Loucy (cell line): ENCODE results near the gene ADAM20.
A peak's percentile ranks its signal among the peaks of the same experiment; 100 is the strongest.

ENCODE experiments used
- H2AFZ ChIP-seq: fragments of 200-600 bp; sonication (generic); 2 replicates; pipeline ENCODE4 v1.6.0; 2016; ENCODE audit warnings: antibody characterized with exemption, mild to moderate bottlenecking, low read length, moderate library complexity
- H3F3A ChIP-seq: fragments of 200-600 bp; 2 replicates; pipeline ENCODE4 v1.6.0; 2016; ENCODE audit warnings: antibody characterized with exemption, low read depth, mild to moderate bottlenecking
- H3K27me3 ChIP-seq: fragments of 200-600 bp; sonication (generic); 2 replicates; pipeline ENCODE4 v1.6.1; 2014; ENCODE audit warnings: low read length, mild to moderate bottlenecking; ENCODE audit not compliant: insufficient read depth, poor library complexity, severe bottlenecking
- H3K36me3 ChIP-seq: fragments of 200-600 bp; sonication (generic); 2 replicates; pipeline ENCODE4 v1.6.1; 2016; ENCODE audit warnings: low read length; ENCODE audit not compliant: insufficient read depth
- H3K4me1 ChIP-seq: fragments of 200-600 bp; sonication (generic); 2 replicates; pipeline ENCODE4 v1.5.1; 2014; ENCODE audit warnings: low read length, mild to moderate bottlenecking; ENCODE audit not compliant: insufficient read depth, poor library complexity, severe bottlenecking
- H3K4me2 ChIP-seq: fragments of 200-600 bp; sonication (generic); 2 replicates; pipeline ENCODE4 v1.6.0; 2014; ENCODE audit warnings: antibody characterized with exemption, low read length, low read depth, mild to moderate bottlenecking; ENCODE audit not compliant: poor library complexity, severe bottlenecking
- H3K4me3 ChIP-seq: fragments of 200-600 bp; sonication (generic); 2 replicates; pipeline ENCODE4 v1.5.1; 2014; ENCODE audit warnings: low read length, mild to moderate bottlenecking, mixed read lengths; ENCODE audit not compliant: poor library complexity, severe bottlenecking
- H3K79me2 ChIP-seq: fragments of 200-600 bp; sonication (generic); 2 replicates; pipeline ENCODE4 v1.6.1; 2014; ENCODE audit warnings: low read length; ENCODE audit not compliant: insufficient read depth
- H3K9ac ChIP-seq: fragments of 200-600 bp; sonication (generic); 2 replicates; pipeline ENCODE4 v1.6.0; 2014; ENCODE audit warnings: mild to moderate bottlenecking, low read depth, low read length, moderate library complexity; ENCODE audit not compliant: poor library complexity, severe bottlenecking
- H3K9me2 ChIP-seq: fragments of 200-600 bp; sonication (generic); replicated peaks from 2 replicates; pipeline ENCODE4 v1.6.1; 2016; ENCODE audit warnings: low read depth, low read length, mixed read lengths
- H3K9me3 ChIP-seq: fragments of 200-600 bp; sonication (generic); 2 replicates; pipeline ENCODE4 v1.6.1; 2014; ENCODE audit warnings: mild to moderate bottlenecking, antibody characterized with exemption, low read length, low read depth; ENCODE audit not compliant: insufficient read depth
- H4K20me1 ChIP-seq: fragments of 200-600 bp; sonication (generic); 2 replicates; pipeline ENCODE4 v1.6.0; 2014; ENCODE audit warnings: antibody characterized with exemption, low read length, mild to moderate bottlenecking; ENCODE audit not compliant: insufficient read depth, poor library complexity, severe bottlenecking
- CTCF ChIP-seq: fragments of 200-600 bp; sonication (generic); conservative IDR thresholded peaks from 2 replicates; pipeline ENCODE4 v1.5.1; 2014; ENCODE audit warnings: mild to moderate bottlenecking, antibody characterized with exemption, low read length
- EZH2phosphoT487 ChIP-seq: fragments of 200-600 bp; IDR thresholded peaks from 2 replicates; pipeline ENCODE4 v1.6.1; 2018; ENCODE audit warnings: antibody characterized with exemption, mild to moderate bottlenecking, moderate library complexity, borderline replicate concordance

The ADAM20 gene

DNA sequence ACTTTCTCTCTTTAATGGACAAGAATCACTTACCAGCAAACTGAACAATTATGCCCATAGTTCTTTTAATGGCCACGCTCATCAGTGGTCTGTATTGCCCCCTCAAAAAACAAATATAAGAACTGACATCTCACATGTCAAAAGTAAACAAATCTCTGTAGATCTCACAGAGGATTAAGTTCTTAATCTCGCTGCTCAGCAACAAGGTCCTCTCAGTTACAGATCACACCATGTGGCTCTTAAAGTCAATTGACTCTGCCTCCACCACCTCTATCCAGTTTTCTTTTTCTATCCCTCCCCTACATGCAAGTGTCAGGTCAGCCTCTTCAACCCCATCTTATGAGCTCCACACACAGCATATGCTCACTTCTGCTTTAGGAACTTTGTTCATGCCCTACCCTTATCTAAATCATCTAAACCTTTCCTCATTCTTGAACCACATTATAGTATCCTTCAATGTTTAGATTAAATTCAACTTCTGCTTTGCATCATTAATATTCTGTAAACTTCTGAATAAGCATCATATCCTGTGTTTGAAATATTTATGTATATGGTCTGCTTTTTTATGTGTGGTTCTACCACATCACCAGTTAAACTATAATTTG lies 7.2 kb downstream of the ADAM20 start:
- Histone ChIP-seq H3K79me2 (no peaks in the 10 kb centered on the region), H3K9me2 (no peaks in the 10 kb centered on the region), H3K4me1 (peaks cover 15% of the 10 kb centered on the region), H2AFZ (no peak overlapping the region), H3K4me2 (no peak overlapping the region), H3F3A (no peaks in the 10 kb centered on the region), H3K9ac (no peak overlapping the region), H3K9me3 (peaks cover 5% of the 10 kb centered on the region; the same call in 1 of the 2 replicates), H3K4me3 (no peak overlapping the region), H3K36me3 (no peaks in the 10 kb centered on the region), H3K27me3 (no peaks in the 10 kb centered on the region), H4K20me1 (no peaks in the 10 kb centered on the region)
- TF ChIP-seq EZH2phosphoT487 (no peak), CTCF (no peak)

DNA sequence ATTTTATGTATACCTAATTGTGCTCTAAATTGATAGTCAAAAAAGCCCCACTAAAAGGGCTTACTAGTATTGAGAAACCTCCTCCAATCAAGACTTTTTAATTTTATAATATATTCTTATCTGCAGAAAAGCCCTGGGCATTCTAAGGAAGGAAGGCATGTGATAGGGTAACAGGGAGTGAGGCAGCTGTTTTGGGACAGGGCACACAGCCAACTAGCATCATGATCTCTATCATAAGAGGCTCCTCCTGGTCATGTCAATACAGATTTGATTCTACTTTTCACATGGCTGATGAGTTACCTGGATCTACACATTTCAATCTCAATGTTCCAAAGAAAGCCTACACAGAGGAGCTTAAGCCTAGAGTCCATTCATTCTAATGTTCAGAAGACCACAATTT lies 9.1 kb downstream of the ADAM20 start:
- no peak overlapping the region for H2AFZ ChIP-seq
- H3K4me2 ChIP-seq = no peak overlapping the region
- H3K4me1 ChIP-seq = peaks cover 15% of the 10 kb centered on the region
- no peaks in the 10 kb centered on the region for H4K20me1 ChIP-seq
- no peaks in the 10 kb centered on the region for H3K9me3 ChIP-seq
- TF ChIP-seq EZH2phosphoT487 (no peak), CTCF (no peak)
- no peaks in the 10 kb centered on the region for H3K79me2 ChIP-seq
- H3K4me3 ChIP-seq = no peak overlapping the region
- no peaks in the 10 kb centered on the region for H3K36me3 ChIP-seq
- no peaks in the 10 kb centered on the region for H3F3A ChIP-seq
- no peaks in the 10 kb centered on the region for H3K9me2 ChIP-seq
- H3K9ac ChIP-seq = no peak overlapping the region
- H3K27me3 ChIP-seq = no peaks in the 10 kb centered on the region

GRCh38 chr14:70515811-70516210 lies 19.0 kb downstream of the ADAM20 start:
- no peak overlapping the region for H2AFZ ChIP-seq
- H3K4me1 ChIP-seq = peaks cover 38% of the 10 kb centered on the region
- H3K4me2 ChIP-seq = peak overlapping the region; percentile 79
- peaks cover 6% of the 10 kb centered on the region; the same call in 1 of the 2 replicates for H3K9me3 ChIP-seq
- H3K27me3 ChIP-seq = no peaks in the 10 kb centered on the region
- H3K79me2 ChIP-seq = no peaks in the 10 kb centered on the region
- no peak for TF ChIP-seq EZH2phosphoT487
- TF ChIP-seq CTCF = no peak
- no peaks in the 10 kb centered on the region for H3K36me3 ChIP-seq
- peak overlapping the region; percentile 74 for H3K9ac ChIP-seq
- H4K20me1 ChIP-seq = no peaks in the 10 kb centered on the region
- H3K9me2 ChIP-seq = no peaks in the 10 kb centered on the region
- 0 out of 2 replicates have a peak, but pooled peaks cover 8% of the 10 kb centered on the region for H3F3A ChIP-seq
- H3K4me3 ChIP-seq = no peak overlapping the region
